H1 (cell line): ENCODE measurements around the gene TAMM41.

Experiments used
- EP300 ChIP-seq, 2 experiments: IDR thresholded peaks; 1 replicate in 1 of 2; 2 replicates in 1 of 2; pipeline ENCODE4 v1.6.1; 2011 to 2012; ENCODE audit warnings: low read depth in 2 of 2, low read length in 2 of 2, mild to moderate bottlenecking in 2 of 2, borderline replicate concordance in 1 of 2, inconsistent platforms in 1 of 2, moderate library complexity in 1 of 2
- POLR2AphosphoS5 ChIP-seq: IDR thresholded peaks from 2 replicates; pipeline ENCODE4 v1.6.1; 2011; ENCODE audit warnings: low read depth, low read length
- RBBP5 ChIP-seq: IDR thresholded peaks from 2 replicates; pipeline ENCODE4 v1.7.1; 2012; ENCODE audit warnings: low read depth, mild to moderate bottlenecking, inconsistent platforms, low read length, moderate library complexity, borderline replicate concordance
- SRF ChIP-seq: IDR thresholded peaks from 2 replicates; pipeline ENCODE4 v1.6.1; 2011; ENCODE audit warnings: mild to moderate bottlenecking, low read depth, low read length, moderate library complexity
- ZNF274 ChIP-seq: IDR thresholded peaks from 2 replicates; pipeline ENCODE4 v1.7.0; 2012; ENCODE audit warnings: low read length, borderline replicate concordance; ENCODE audit errors: extremely low read depth
- TF ChIP-seq, protein P1 (sequence below), 3 experiments: IDR thresholded peaks; 1 replicate in 2 of 3; 2 replicates in 1 of 3; pipeline versions ENCODE4 v1.5.1 to v1.6.1; 2011; ENCODE audit warnings: low read length in 3 of 3, mild to moderate bottlenecking in 3 of 3, inconsistent platforms in 2 of 3, low read depth in 1 of 3, moderate library complexity in 1 of 3; ENCODE audit not compliant: insufficient read depth in 1 of 3; ENCODE audit errors: control extremely low read depth in 1 of 3

DNA sequence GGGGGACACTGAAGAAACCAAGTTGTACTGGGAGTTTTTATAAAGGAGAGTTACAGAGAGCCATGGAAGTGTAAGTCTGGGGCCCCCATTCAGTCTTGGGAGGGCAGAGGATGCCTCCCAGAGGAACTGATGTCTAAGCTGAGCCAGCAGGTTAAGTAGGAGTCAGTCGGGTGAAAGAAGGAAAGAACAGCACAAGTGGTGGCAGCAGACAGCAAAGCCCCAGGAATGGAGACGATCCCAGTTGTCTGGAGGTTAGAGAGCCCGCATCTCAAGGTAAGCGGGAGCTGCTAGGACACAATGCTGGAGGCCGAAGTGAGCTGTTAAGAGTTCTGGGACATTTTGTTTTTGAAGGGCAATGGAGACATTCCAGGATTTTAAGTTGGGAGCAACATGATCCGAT is 88.8 kb downstream of the TAMM41 start:
- TF ChIP-seq ZNF274 (no peak), EP300 (IDR thresholded peaks at IDR 0.05; ENCODE audit: borderline replicate concordance in 1 of 2, low read depth in 2 of 2, low read length in 2 of 2) (no peak), RBBP5 (no peak), POLR2AphosphoS5 (no peak), SRF (no peak)
- TF ChIP-seq, protein P1, sequence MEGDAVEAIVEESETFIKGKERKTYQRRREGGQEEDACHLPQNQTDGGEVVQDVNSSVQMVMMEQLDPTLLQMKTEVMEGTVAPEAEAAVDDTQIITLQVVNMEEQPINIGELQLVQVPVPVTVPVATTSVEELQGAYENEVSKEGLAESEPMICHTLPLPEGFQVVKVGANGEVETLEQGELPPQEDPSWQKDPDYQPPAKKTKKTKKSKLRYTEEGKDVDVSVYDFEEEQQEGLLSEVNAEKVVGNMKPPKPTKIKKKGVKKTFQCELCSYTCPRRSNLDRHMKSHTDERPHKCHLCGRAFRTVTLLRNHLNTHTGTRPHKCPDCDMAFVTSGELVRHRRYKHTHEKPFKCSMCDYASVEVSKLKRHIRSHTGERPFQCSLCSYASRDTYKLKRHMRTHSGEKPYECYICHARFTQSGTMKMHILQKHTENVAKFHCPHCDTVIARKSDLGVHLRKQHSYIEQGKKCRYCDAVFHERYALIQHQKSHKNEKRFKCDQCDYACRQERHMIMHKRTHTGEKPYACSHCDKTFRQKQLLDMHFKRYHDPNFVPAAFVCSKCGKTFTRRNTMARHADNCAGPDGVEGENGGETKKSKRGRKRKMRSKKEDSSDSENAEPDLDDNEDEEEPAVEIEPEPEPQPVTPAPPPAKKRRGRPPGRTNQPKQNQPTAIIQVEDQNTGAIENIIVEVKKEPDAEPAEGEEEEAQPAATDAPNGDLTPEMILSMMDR (IDR thresholded peaks at IDR 0.05; ENCODE audit: control extremely low read depth in 1 of 3, insufficient read depth in 1 of 3, low read depth in 1 of 3, low read length in 3 of 3): no peak
